Fibroblast of villous mesenchyme (primary cell): ENCODE results near the gene FXN. TPM values are rescaled to one million over a fixed set of nuclear protein-coding genes. Genes with fewer than 3 reads are reported as not detected.

ENCODE experiments used
- DNase-seq: peaks from one replicate; pipeline ENCODE4 v3.0.0-alpha.2; 2010; ENCODE audit warnings: low read depth
- H3K4me3 ChIP-seq: 2 replicates; pipeline ENCODE4 v1.5.1; 2011; ENCODE audit warnings: low read depth, mild to moderate bottlenecking, low read length
- CTCF ChIP-seq: IDR thresholded peaks from 2 replicates; pipeline ENCODE4 v1.5.1; 2012; ENCODE audit warnings: low read depth, mild to moderate bottlenecking, low read length; ENCODE audit not compliant: insufficient read depth
- total RNA-seq: library from RNA; depleted of rRNA; stranded (reverse); fragments of >200 nt; gene quantifications from 2 replicates; pipeline ENCODE4 v1.2.3, GENCODE V29; 2012

The FXN gene
- total RNA-seq, 1 donor, result 2.6 TPM

- no peak for DNase-seq
- no peak for TF ChIP-seq CTCF
- no peak overlapping the region for H3K4me3 ChIP-seq
Measured at GRCh38 chr9:68998812-68999211, 36.7 kb upstream of the FXN start.

- H3K4me3 ChIP-seq, result no peak overlapping the region
- peak; percentile 91 for TF ChIP-seq CTCF
- DNase-seq, result peak; percentile 75
Measured at GRCh38 chr9:68999393-69000105, 36.0 kb upstream of the FXN start.

- H3K4me3 ChIP-seq, result no peak overlapping the region
- TF ChIP-seq CTCF, result no peak
- no peak for DNase-seq
Measured at GRCh38 chr9:69001921-69002320, 33.6 kb upstream of the FXN start.

GRCh38 chr9:69003051-69003450, 32.5 kb upstream of the FXN start:
- no peak for TF ChIP-seq CTCF
- H3K4me3 ChIP-seq, result no peak overlapping the region
- DNase-seq, result no peak

- no peak for TF ChIP-seq CTCF
- no peak for DNase-seq
- H3K4me3 ChIP-seq, result no peak overlapping the region
Measured at GRCh38 chr9:69004836-69005235, 30.7 kb upstream of the FXN start.

GRCh38 chr9:69009708-69010107, 25.8 kb upstream of the FXN start:
- no peak for DNase-seq
- no peak overlapping the region for H3K4me3 ChIP-seq
- TF ChIP-seq CTCF, result no peak
